HFFc6 (cell line): ENCODE data around the gene GRK1. TPM values are rescaled to one million over a fixed set of nuclear protein-coding genes. Genes with fewer than 3 reads are reported as not detected.

Source experiments
- DNase-seq: peaks from one replicate; pipeline ENCODE4 v3.0.0-alpha.2; 2018
- H3K27ac Mint-ChIP-seq: 2 replicates; pipeline ENCODE4 v1.8.0; 2020; ENCODE audit warnings: mild to moderate bottlenecking, mixed read lengths
- H3K27me3 Mint-ChIP-seq: 2 replicates; pipeline ENCODE4 v1.8.0; 2021; ENCODE audit warnings: mild to moderate bottlenecking, moderate library complexity, mixed read lengths; ENCODE audit not compliant: insufficient read depth
- H3K36me3 Mint-ChIP-seq: 2 replicates; pipeline ENCODE4 v1.8.0; 2021; ENCODE audit warnings: low read depth, mixed read lengths
- H3K4me1 Mint-ChIP-seq: 2 replicates; pipeline ENCODE4 v1.8.0; 2020; ENCODE audit warnings: low read depth, mixed read lengths
- H3K4me3 Mint-ChIP-seq: 2 replicates; pipeline ENCODE4 v1.8.0; 2020; ENCODE audit warnings: mild to moderate bottlenecking, moderate library complexity, mixed read lengths
- H3K9me3 Mint-ChIP-seq: 2 replicates; pipeline ENCODE4 v1.8.0; 2020; ENCODE audit warnings: mild to moderate bottlenecking, mixed read lengths
- CTCF ChIP-seq: fragments of 200-600 bp; sonication (generic); IDR thresholded peaks from 2 replicates; pipeline ENCODE4 v1.5.0; 2021; ENCODE audit warnings: antibody characterized with exemption, mild to moderate bottlenecking
- total RNA-seq, 6 experiments: library from RNA; stranded (reverse); fragmentation: NEBNext Ultra II Directional; extraction: Animal tissue kit (Norgen Biotek cat#: 25700); gene quantifications; 2 replicates in 1 of 6; 3 replicates in 5 of 6; pipeline ENCODE4 v1.2.3, GENCODE V29; 2021

Gene GRK1
- total RNA-seq, 6 experiments from 2014 or later, result not detected

- peaks cover 5% of the 10 kb centered on the region for H3K9me3 Mint-ChIP-seq
- no peak for TF ChIP-seq CTCF
- H3K27ac Mint-ChIP-seq, result no peak overlapping the region
- H3K4me1 Mint-ChIP-seq, result no peaks in the 10 kb centered on the region
- H3K4me3 Mint-ChIP-seq, result no peak overlapping the region
- no peak for DNase-seq
- no peaks in the 10 kb centered on the region for H3K36me3 Mint-ChIP-seq
- H3K27me3 Mint-ChIP-seq, result peaks cover 14% of the 10 kb centered on the region
Observed at GRCh38 chr13:113669231-113669754, 2.3 kb downstream of the GRK1 start.

GRCh38 chr13:113669755-113670341 lies 2.8 kb downstream of the GRK1 start:
- no peak for TF ChIP-seq CTCF
- Mint-ChIP-seq H3K36me3 (no peaks in the 10 kb centered on the region), H3K27me3 (peaks cover 9% of the 10 kb centered on the region), H3K27ac (no peak overlapping the region), H3K9me3 (peaks cover 5% of the 10 kb centered on the region), H3K4me3 (no peak overlapping the region), H3K4me1 (no peaks in the 10 kb centered on the region)
- DNase-seq, result no peak

- no peaks in the 10 kb centered on the region for H3K4me1 Mint-ChIP-seq
- DNase-seq, result no peak
- H3K9me3 Mint-ChIP-seq, result peaks cover 5% of the 10 kb centered on the region
- H3K27me3 Mint-ChIP-seq, result peaks cover 9% of the 10 kb centered on the region
- no peak overlapping the region for H3K4me3 Mint-ChIP-seq
- TF ChIP-seq CTCF, result no peak
- H3K36me3 Mint-ChIP-seq, result no peaks in the 10 kb centered on the region
- H3K27ac Mint-ChIP-seq, result no peak overlapping the region
Observed at GRCh38 chr13:113670541-113670940, 3.5 kb downstream of the GRK1 start.

GRCh38 chr13:113671066-113672001 lies 4.3 kb downstream of the GRK1 start:
- Mint-ChIP-seq H3K9me3 (peaks cover 5% of the 10 kb centered on the region), H3K27ac (no peak overlapping the region), H3K4me3 (no peak overlapping the region), H3K36me3 (no peaks in the 10 kb centered on the region), H3K27me3 (peaks cover 9% of the 10 kb centered on the region), H3K4me1 (no peaks in the 10 kb centered on the region)
- DNase-seq, result no peak
- TF ChIP-seq CTCF, result no peak

- Mint-ChIP-seq H3K27me3 (peaks cover 5% of the 10 kb centered on the region), H3K27ac (no peak overlapping the region), H3K4me3 (no peak overlapping the region), H3K9me3 (no peaks in the 10 kb centered on the region; the same call in 1 of the 2 replicates), H3K4me1 (no peaks in the 10 kb centered on the region), H3K36me3 (no peaks in the 10 kb centered on the region)
- DNase-seq, result no peak
- no peak for TF ChIP-seq CTCF
Observed at GRCh38 chr13:113672002-113672651, 5.1 kb downstream of the GRK1 start.
